Uterus (tissue), 2 donors: ENCODE measurements around the gene CLDN20.

Experiments used
- CTCF ChIP-seq, 4 experiments: fragments of 200-600 bp in 2 of 4; fragments of 450-650 bp in 2 of 4; sonication (generic) in 2 of 4; IDR thresholded peaks; one replicate each; pipeline ENCODE4 v1.5.1; 2016 to 2019; ENCODE audit warnings: antibody characterized with exemption in 4 of 4, mild to moderate bottlenecking in 2 of 4, moderate library complexity in 1 of 4
- POLR2A ChIP-seq, 2 donors: fragments of 450-650 bp; IDR thresholded peaks; one replicate each; pipeline ENCODE4 v1.6.1; 2016; ENCODE audit warnings: antibody characterized with exemption in 2 of 2, mild to moderate bottlenecking in 1 of 2, moderate library complexity in 1 of 2

GRCh38 chr6:155222506-155222905 is 41.3 kb upstream of the CLDN20 start:
- TF ChIP-seq POLR2A (IDR thresholded peaks at IDR 0.05) (no peak), CTCF (IDR thresholded peaks at IDR 0.05) (no peak)
